ENCODE data around the gene OR10G3.
A peak's percentile ranks its signal among the peaks of the same experiment; 100 is the strongest.
"Not testable (repeated sequence)": the region's sequence is repeated elsewhere in the genome, so short reads cannot be mapped to it uniquely, and the experiment has no call there.

Gene OR10G3, protein sequence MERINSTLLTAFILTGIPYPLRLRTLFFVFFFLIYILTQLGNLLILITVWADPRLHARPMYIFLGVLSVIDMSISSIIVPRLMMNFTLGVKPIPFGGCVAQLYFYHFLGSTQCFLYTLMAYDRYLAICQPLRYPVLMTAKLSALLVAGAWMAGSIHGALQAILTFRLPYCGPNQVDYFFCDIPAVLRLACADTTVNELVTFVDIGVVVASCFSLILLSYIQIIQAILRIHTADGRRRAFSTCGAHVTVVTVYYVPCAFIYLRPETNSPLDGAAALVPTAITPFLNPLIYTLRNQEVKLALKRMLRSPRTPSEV

DNA sequence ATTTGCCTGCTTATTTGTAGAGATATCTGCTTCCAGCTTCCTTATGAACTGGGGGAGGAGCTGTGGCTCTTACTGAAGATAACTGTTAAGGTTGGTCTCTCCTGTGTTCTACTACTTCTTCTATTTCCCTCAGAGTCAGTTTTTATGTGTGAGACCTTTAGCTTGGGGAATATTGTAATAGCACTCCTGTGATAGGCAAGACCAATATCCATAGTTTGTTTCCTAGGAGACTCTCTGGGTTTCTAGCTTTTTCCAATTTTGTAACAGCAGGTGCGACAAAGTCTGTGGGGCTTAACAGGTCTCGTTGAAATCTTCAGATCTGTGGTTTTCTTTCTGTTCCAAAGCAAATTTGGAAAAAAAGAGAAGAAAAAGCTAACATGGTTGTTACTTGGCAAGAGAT lies at the start of gene OR10G3:
TSS of gene OR10G3 (minus strand) at position 101 of the 400 bp plus-strand sequence. CDS start 9,332 bp downstream, outside the sequence.
- Histone ChIP-seq H3K4me3 (ENCODE audit: low read depth, low read length) (no peak within 1 kb of the TSS), H3K36me3 (ENCODE audit: control insufficient read depth, insufficient read depth, low read length) (no peaks in the 10 kb centered on the region), H3K27me3 (ENCODE audit: control insufficient read depth, insufficient read depth, low read length) (no peaks in the 10 kb centered on the region), H3K9me3 (ENCODE audit: control insufficient read depth, insufficient read depth, low read length) (no peaks in the 10 kb centered on the region), H3K9ac (ENCODE audit: low read depth, low read length) (no peak within 1 kb of the TSS), H3K4me1 (ENCODE audit: control insufficient read depth, insufficient read depth, low read length) (no peaks in the 10 kb centered on the region)

DNA sequence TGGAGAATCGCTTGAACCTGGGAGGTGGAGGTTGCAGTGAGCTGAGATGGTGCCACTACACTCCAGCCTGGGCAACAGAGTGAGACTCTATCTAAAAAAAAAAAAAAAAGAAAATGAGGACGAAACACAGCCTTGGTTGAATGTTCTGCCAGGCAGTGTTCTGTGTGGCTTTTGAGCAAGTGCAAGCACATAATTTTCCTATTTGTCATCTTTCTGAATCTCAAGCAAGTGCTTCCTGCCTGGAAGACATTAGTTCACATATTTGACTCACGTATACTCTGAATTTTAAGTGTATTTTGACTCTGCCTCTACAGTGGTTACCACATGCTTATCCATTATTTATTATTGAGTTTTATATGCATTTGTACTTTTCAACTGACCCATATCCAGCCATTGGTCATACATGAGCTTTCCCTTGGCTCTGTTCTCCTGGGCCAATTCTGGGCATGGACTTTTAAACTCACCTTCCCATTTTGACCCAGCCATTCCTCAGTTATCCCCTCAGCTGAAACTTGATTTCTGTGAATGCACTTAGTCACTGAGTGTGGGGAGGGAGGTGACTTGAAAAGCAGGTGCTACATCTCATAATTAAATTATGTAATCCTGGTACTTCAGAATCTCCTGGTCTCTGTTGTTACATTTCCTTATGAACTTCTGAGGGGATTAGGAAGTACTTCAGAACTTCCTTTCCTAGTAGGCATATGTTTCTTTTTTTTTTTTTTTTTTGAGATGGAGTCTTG lies 46.8 kb upstream of the OR10G3 start:
- Histone ChIP-seq H3K9ac (ENCODE audit: low read depth, low read length) (no peak overlapping the region), H3K4me1 (ENCODE audit: control insufficient read depth, insufficient read depth, low read length) (no peaks in the 10 kb centered on the region), H3K36me3 (ENCODE audit: control insufficient read depth, insufficient read depth, low read length) (no peaks in the 10 kb centered on the region), H3K9me3 (ENCODE audit: control insufficient read depth, insufficient read depth, low read length) (no peaks in the 10 kb centered on the region), H3K27me3 (ENCODE audit: control insufficient read depth, insufficient read depth, low read length) (no peaks in the 10 kb centered on the region), H3K4me3 (ENCODE audit: low read depth, low read length) (no peak overlapping the region)

- H3K9me3 ChIP-seq (ENCODE audit: control insufficient read depth, insufficient read depth, low read length), result no peaks in the 10 kb centered on the region
- peak overlapping the region; percentile 24 for H3K9ac ChIP-seq (ENCODE audit: low read depth, low read length)
- no peak overlapping the region for H3K4me3 ChIP-seq (ENCODE audit: low read depth, low read length)
- H3K27me3 ChIP-seq (ENCODE audit: control insufficient read depth, insufficient read depth, low read length), result no peaks in the 10 kb centered on the region
- H3K36me3 ChIP-seq (ENCODE audit: control insufficient read depth, insufficient read depth, low read length), result no peaks in the 10 kb centered on the region
- H3K4me1 ChIP-seq (ENCODE audit: control insufficient read depth, insufficient read depth, low read length), result peaks cover 5% of the 10 kb centered on the region
Observed at GRCh38 chr14:21617614-21618013, 37.7 kb upstream of the OR10G3 start.

DNA sequence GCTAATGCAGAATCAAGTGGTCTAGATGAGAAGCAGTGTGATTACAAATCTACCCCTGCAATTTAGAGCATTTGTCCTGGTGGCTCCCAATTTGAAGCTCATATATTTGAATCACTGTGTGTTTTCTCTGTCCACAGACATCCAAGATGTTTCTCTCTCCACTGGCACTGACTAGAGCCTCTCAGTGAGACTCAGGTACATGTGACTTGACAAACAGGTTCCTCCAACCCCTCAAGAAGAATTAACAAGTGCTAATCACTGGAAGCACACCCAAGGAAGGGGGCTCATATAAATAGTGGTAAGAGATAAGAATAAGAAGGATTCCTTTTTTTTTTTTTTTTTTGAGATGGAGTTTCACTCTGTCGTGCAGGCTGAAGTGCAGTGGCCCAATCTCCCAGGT lies 34.4 kb upstream of the OR10G3 start:
- Histone ChIP-seq H3K27me3 (ENCODE audit: control insufficient read depth, insufficient read depth, low read length) (no peaks in the 10 kb centered on the region), H3K9me3 (ENCODE audit: control insufficient read depth, insufficient read depth, low read length) (no peaks in the 10 kb centered on the region), H3K36me3 (ENCODE audit: control insufficient read depth, insufficient read depth, low read length) (no peaks in the 10 kb centered on the region)

GRCh38 chr14:21612324-21612723 lies 32.4 kb upstream of the OR10G3 start:
- H3K4me3 ChIP-seq (ENCODE audit: low read depth, low read length), result no peak overlapping the region
- H3K36me3 ChIP-seq (ENCODE audit: control insufficient read depth, insufficient read depth, low read length), result no peaks in the 10 kb centered on the region
- H3K27me3 ChIP-seq (ENCODE audit: control insufficient read depth, insufficient read depth, low read length), result no peaks in the 10 kb centered on the region
- no peak overlapping the region for H3K9ac ChIP-seq (ENCODE audit: low read depth, low read length)
- peaks cover 2% of the 10 kb centered on the region for H3K4me1 ChIP-seq (ENCODE audit: control insufficient read depth, insufficient read depth, low read length)
- H3K9me3 ChIP-seq (ENCODE audit: control insufficient read depth, insufficient read depth, low read length), result no peaks in the 10 kb centered on the region

More for the DNA sequence above, 34.4 kb upstream of the OR10G3 start:
- peaks cover 5% of the 10 kb centered on the region for H3K4me1 ChIP-seq (ENCODE audit: control insufficient read depth, insufficient read depth, low read length)
- no peak overlapping the region for H3K9ac ChIP-seq (ENCODE audit: low read depth, low read length)
- H3K4me3 ChIP-seq (ENCODE audit: low read depth, low read length), result no peak overlapping the region

GRCh38 chr14:21602181-21602580 lies 22.3 kb upstream of the OR10G3 start:
- not testable (repeated sequence) for H3K4me1 ChIP-seq (ENCODE audit: control insufficient read depth, insufficient read depth, low read length); H3K9ac ChIP-seq (ENCODE audit: low read depth, low read length); H3K36me3 ChIP-seq (ENCODE audit: control insufficient read depth, insufficient read depth, low read length); H3K9me3 ChIP-seq (ENCODE audit: control insufficient read depth, insufficient read depth, low read length); H3K27me3 ChIP-seq (ENCODE audit: control insufficient read depth, insufficient read depth, low read length); H3K4me3 ChIP-seq (ENCODE audit: low read depth, low read length)

DNA sequence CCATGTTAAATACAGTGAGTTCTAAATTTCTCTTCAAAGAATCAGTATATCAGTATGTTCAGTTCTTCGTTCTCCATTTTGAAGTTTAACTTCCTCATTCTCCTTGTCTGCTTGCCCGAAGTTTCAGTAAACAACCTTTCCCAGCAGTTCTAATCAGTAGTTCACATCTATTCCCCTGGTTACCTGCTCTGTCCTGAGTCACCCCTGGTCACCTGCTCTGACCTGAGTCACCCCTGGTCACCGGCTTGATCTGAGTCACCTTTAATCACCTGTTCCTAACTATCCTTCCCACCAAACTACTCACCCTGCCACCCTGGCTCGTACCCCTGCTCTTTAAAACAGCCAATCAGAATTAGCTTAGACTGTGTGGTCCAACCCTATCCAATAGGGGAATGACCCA lies 9.4 kb upstream of the OR10G3 start:
- Histone ChIP-seq H3K4me3 (ENCODE audit: low read depth, low read length) (no peak overlapping the region), H3K36me3 (ENCODE audit: control insufficient read depth, insufficient read depth, low read length) (no peaks in the 10 kb centered on the region), H3K27me3 (ENCODE audit: control insufficient read depth, insufficient read depth, low read length) (no peaks in the 10 kb centered on the region), H3K9ac (ENCODE audit: low read depth, low read length) (no peak overlapping the region), H3K4me1 (ENCODE audit: control insufficient read depth, insufficient read depth, low read length) (no peaks in the 10 kb centered on the region), H3K9me3 (ENCODE audit: control insufficient read depth, insufficient read depth, low read length) (peaks cover 5% of the 10 kb centered on the region)

DNA sequence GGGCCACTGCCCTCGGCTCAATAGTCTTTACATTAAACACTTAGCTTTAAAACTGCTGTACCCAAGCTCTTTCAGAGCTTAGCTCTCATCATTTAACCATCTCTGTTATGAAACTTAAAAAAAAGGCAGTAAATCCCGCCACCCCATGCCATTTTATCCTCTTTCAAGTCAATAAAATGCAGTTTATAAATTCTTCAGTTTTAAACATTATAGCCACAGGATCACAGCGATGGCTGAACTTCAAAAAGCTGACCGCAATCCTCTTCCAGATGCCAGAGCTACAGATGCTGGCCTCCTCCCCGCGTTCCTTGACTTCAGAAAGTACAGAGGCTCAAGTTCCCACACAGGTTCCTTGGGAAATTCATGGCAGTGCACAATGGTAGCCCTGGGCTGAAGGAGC lies 4.2 kb downstream of the OR10G3 start:
- H3K4me3 ChIP-seq (ENCODE audit: low read depth, low read length), result no peak overlapping the region
- H3K9me3 ChIP-seq (ENCODE audit: control insufficient read depth, insufficient read depth, low read length), result no peaks in the 10 kb centered on the region
- no peak overlapping the region for H3K9ac ChIP-seq (ENCODE audit: low read depth, low read length)
- no peaks in the 10 kb centered on the region for H3K4me1 ChIP-seq (ENCODE audit: control insufficient read depth, insufficient read depth, low read length)
- H3K36me3 ChIP-seq (ENCODE audit: control insufficient read depth, insufficient read depth, low read length), result no peaks in the 10 kb centered on the region
- no peaks in the 10 kb centered on the region for H3K27me3 ChIP-seq (ENCODE audit: control insufficient read depth, insufficient read depth, low read length)

- H3K9me3 ChIP-seq (ENCODE audit: control insufficient read depth, insufficient read depth, low read length), result no peaks in the 10 kb centered on the region
- H3K9ac ChIP-seq (ENCODE audit: low read depth, low read length), result no peak overlapping the region
- no peaks in the 10 kb centered on the region for H3K4me1 ChIP-seq (ENCODE audit: control insufficient read depth, insufficient read depth, low read length)
- no peak overlapping the region for H3K4me3 ChIP-seq (ENCODE audit: low read depth, low read length)
- no peaks in the 10 kb centered on the region for H3K27me3 ChIP-seq (ENCODE audit: control insufficient read depth, insufficient read depth, low read length)
- H3K36me3 ChIP-seq (ENCODE audit: control insufficient read depth, insufficient read depth, low read length), result no peaks in the 10 kb centered on the region
Observed at GRCh38 chr14:21572604-21573003, 7.3 kb downstream of the OR10G3 start.

- no peak overlapping the region for H3K9ac ChIP-seq (ENCODE audit: low read depth, low read length)
- no peaks in the 10 kb centered on the region for H3K27me3 ChIP-seq (ENCODE audit: control insufficient read depth, insufficient read depth, low read length)
- H3K36me3 ChIP-seq (ENCODE audit: control insufficient read depth, insufficient read depth, low read length), result no peaks in the 10 kb centered on the region
- H3K4me3 ChIP-seq (ENCODE audit: low read depth, low read length), result no peak overlapping the region
- peaks cover 11% of the 10 kb centered on the region for H3K4me1 ChIP-seq (ENCODE audit: control insufficient read depth, insufficient read depth, low read length)
- H3K9me3 ChIP-seq (ENCODE audit: control insufficient read depth, insufficient read depth, low read length), result no peaks in the 10 kb centered on the region
Observed at GRCh38 chr14:21558703-21559170, 21.1 kb downstream of the OR10G3 start.

- no peak overlapping the region for H3K4me3 ChIP-seq (ENCODE audit: low read depth, low read length)
Observed at GRCh38 chr14:21557084-21557901, 22.6 kb downstream of the OR10G3 start.

More at GRCh38 chr14:21557084-21557901, 22.6 kb downstream of the OR10G3 start:
- Histone ChIP-seq H3K9ac (ENCODE audit: low read depth, low read length) (no peak overlapping the region), H3K36me3 (ENCODE audit: control insufficient read depth, insufficient read depth, low read length) (no peaks in the 10 kb centered on the region), H3K27me3 (ENCODE audit: control insufficient read depth, insufficient read depth, low read length) (no peaks in the 10 kb centered on the region), H3K9me3 (ENCODE audit: control insufficient read depth, insufficient read depth, low read length) (no peaks in the 10 kb centered on the region), H3K4me1 (ENCODE audit: control insufficient read depth, insufficient read depth, low read length) (peaks cover 17% of the 10 kb centered on the region)

All from iPS-15b (cell line).